ENCODE results near the gene ZNF571. TPM values are rescaled to one million over a fixed set of nuclear protein-coding genes. Genes with fewer than 3 reads are reported as not detected.
A peak's percentile ranks its signal among the peaks of the same experiment; 100 is the strongest.

The ZNF571 gene
- total and polyA plus RNA-seq, 2 experiments from 2014 or later: 4.4 to 5.0 TPM

- no peak for TF ChIP-seq ZNF462 (CRISPR knock-in tag; IDR thresholded peaks at IDR 0.05)
- TF ChIP-seq REST (IDR thresholded peaks at IDR 0.05; ENCODE audit: unreplicated experiment): no peak
- no peak for TF ChIP-seq ZNF331 (CRISPR knock-in tag; IDR thresholded peaks at IDR 0.05; ENCODE audit: low read depth)
Observed at GRCh38 chr19:37565370-37565669, 29.3 kb downstream of the ZNF571 start (continued).

GRCh38 chr19:37564624-37565369, 29.8 kb downstream of the ZNF571 start:
- no peaks in the 10 kb centered on the region for H3K9me2 ChIP-seq (ENCODE audit: insufficient read depth)
- no peak overlapping the region for H3K4me2 ChIP-seq
- no peaks in the 10 kb centered on the region for H3K27me3 ChIP-seq (ENCODE audit: insufficient read depth)
- peaks cover 90% of the 10 kb centered on the region for H3K36me3 Mint-ChIP-seq (ENCODE audit: low read depth)
- no peaks in the 10 kb centered on the region for H3K27me3 Mint-ChIP-seq (ENCODE audit: insufficient read depth, low read depth, poor library complexity)
- H3K4me3 Mint-ChIP-seq: no peak overlapping the region
- no peaks in the 10 kb centered on the region for H3F3A ChIP-seq (replicated peaks; ENCODE audit: low read depth)
- no peak overlapping the region for H2AFZ ChIP-seq
- peaks cover 70% of the 10 kb centered on the region for H3K36me3 ChIP-seq (ENCODE audit: insufficient read depth)
- peaks cover 93% of the 10 kb centered on the region for H3K9me3 Mint-ChIP-seq
- no peak overlapping the region for H3K27ac ChIP-seq (ENCODE audit: low read depth)
- no peaks in the 10 kb centered on the region for H3K4me1 ChIP-seq (ENCODE audit: insufficient read depth)
- DNase-seq (ENCODE audit: low spot score): peak; percentile 27
- H3K79me2 ChIP-seq (replicated peaks; ENCODE audit: insufficient read depth): no peaks in the 10 kb centered on the region
- no peak for ATAC-seq
- no peak overlapping the region for H3K27ac Mint-ChIP-seq
- no peaks in the 10 kb centered on the region for H3K4me1 Mint-ChIP-seq
- no peaks in the 10 kb centered on the region for H4K20me1 ChIP-seq (replicated peaks; ENCODE audit: insufficient read depth)
- no peak overlapping the region for H3K4me3 ChIP-seq
- TF ChIP-seq CTCF (conservative IDR thresholded peaks at IDR 0.05; ENCODE audit: low read depth in 2 of 2): no peak

All from GM23338 (cell line).